Right lobe of liver (tissue), 6 donors: ENCODE measurements around the gene SGSH. TPM values are rescaled to one million over a fixed set of nuclear protein-coding genes. Genes with fewer than 3 reads are reported as not detected.
A peak's percentile ranks its signal among the peaks of the same experiment; 100 is the strongest.

Experiments
- ATAC-seq, 4 donors: fragments of 200-7000 bp; cut with Tn5 transposase; one replicate each; pipeline ENCODE4 v1.9.1; 2020; ENCODE audit warnings: mild to moderate bottlenecking in 4 of 4, moderate library complexity in 4 of 4
- DNase-seq, 3 donors: peaks; one replicate each; pipeline ENCODE4 v3.0.0-alpha.2; 2020
- H3K27ac ChIP-seq, 3 donors: fragments of 200-600 bp; one replicate each; pipeline ENCODE4 v1.8.0; 2022
- H3K27me3 ChIP-seq, 2 donors: fragments of 200-600 bp; one replicate each; pipeline ENCODE4 v1.8.0; 2022
- H3K36me3 ChIP-seq, 4 donors: fragments of 200-600 bp; sonication (generic) in 1 of 4; one replicate each; pipeline versions ENCODE4 v1.5.1 to v1.8.0; 2017 to 2022; ENCODE audit warnings: control low read depth in 1 of 4
- H3K4me1 ChIP-seq, 4 donors: fragments of 200-600 bp; sonication (generic) in 1 of 4; one replicate each; pipeline versions ENCODE4 v1.5.1 to v1.8.0; 2017 to 2022; ENCODE audit warnings: control low read depth in 1 of 4
- H3K4me3 ChIP-seq, 3 donors: fragments of 200-600 bp; one replicate each; pipeline ENCODE4 v1.8.0; 2022
- H3K9me3 ChIP-seq, 4 donors: fragments of 200-600 bp; sonication (generic) in 1 of 4; one replicate each; pipeline versions ENCODE4 v1.5.1 to v1.8.0; 2017 to 2022; ENCODE audit warnings: control low read depth in 1 of 4
- POLR2A ChIP-seq: fragments of 450-650 bp; IDR thresholded peaks from one replicate; pipeline ENCODE4 v1.6.1; 2017; ENCODE audit warnings: antibody characterized with exemption, mild to moderate bottlenecking
- WGBS: methylation state at CpG from one replicate; pipeline ENCODE4 v1.1.6; 2018; ENCODE audit warnings: low coverage, low lambda C conversion rate; ENCODE audit not compliant: insufficient coverage; ENCODE audit errors: missing lambda C conversion rate; 5-methylcytosine and 5-hydroxymethylcytosine counted together
- intact Hi-C, 2 donors: fragments of 100-400 bp; cut with DNase I; formaldehyde crosslinking; loops; one replicate each; pipeline versions ENCODE4 v1.11.2 to v1.14.1; 2022
- long read RNA-seq: library from polyadenylated mRNA; unstranded; transcript quantifications from one replicate; pipeline ENCODE4 v2.0.0, GENCODE V29; 2019
- total RNA-seq, 6 experiments: library from RNA; depleted of rRNA in 2 of 6; stranded (reverse); fragments of >200 nt in 2 of 6; fragmentation: NEBNext Ultra II Directional in 3 of 6; extraction: Animal tissue kit (Norgen Biotek cat#: 25700) in 3 of 6; gene quantifications; one replicate each; pipeline versions ENCODE4 v1.1.0 to v1.2.4, GENCODE V29; 2016 to 2023
- TF ChIP-seq, protein P1 (sequence below), 4 donors: fragments of 200-600 bp in 3 of 4; fragments of 450-650 bp in 1 of 4; IDR thresholded peaks; one replicate each; pipeline versions ENCODE4 v1.5.1 to v1.8.0; 2016 to 2022; ENCODE audit warnings: antibody characterized with exemption in 4 of 4, mild to moderate bottlenecking in 2 of 4
- donor health status: DM: no; HTN: yes; CAD: no.
- donor health status: DM: no; HTN: no; CAD: no.
- donor health status: DM: no; HTN: no; CAD: no.
- donor health status: DM: no; HTN: yes; CAD: no.
- donor health status: DM: no; HTN: yes; CAD: no.

SGSH gene
- 10 to 100 TPM in 5 of 6 experiments, 1 to 10 TPM in 1; 9.7 to 23.5 (median 15.7) TPM for total RNA-seq
- long read RNA-seq, result 0 reads

DNA sequence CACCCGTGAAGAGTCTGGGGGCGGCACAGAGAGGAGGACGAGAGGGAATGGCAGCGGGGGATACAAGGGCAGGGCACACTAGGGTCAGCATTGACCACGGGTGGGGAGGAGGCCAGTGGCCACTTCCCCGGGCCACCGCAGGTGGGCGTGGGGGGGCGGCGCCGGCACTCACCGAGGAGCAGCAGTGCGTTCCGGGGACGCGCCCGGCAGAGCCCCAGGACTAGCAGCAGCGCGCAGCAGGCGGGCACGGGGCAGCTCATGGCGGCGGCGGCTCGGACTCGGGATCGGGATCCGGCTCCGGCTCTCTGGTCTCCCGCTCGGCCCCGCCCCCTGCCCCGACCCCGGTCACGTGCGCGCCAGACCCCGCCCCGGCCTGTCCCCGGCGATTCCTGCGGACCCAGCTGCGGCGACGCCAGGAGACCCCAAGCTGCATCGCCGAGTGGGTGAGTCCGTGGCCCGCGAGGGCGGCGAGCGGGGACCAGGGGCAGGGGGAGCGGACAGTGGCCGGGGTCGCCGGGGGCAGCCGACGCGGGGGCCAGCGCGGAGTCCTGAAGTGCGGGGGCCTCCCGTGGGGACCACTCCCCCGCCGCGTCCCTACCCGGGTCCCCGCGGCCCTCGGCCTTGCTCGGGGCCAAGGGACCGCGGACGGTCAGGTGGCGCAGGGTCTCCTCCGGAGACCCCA lies at the start of gene SGSH, which contains the start of gene SLC26A11:
TSS of gene SGSH (minus strand) at position 280 of the 682 bp plus-strand sequence. CDS start at position 260, 20 bp downstream.
TSS of gene SLC26A11 (plus strand) at position 374 of the 682 bp plus-strand sequence. CDS start 1,134 bp downstream, outside the sequence.
- ATAC-seq (peak; percentile 89 to 94 (median 90)), DNase-seq (peak; percentile 88 to 89 (median 88))
- Histone ChIP-seq H3K27ac (peak within 1 kb of the TSS; percentile 72 to 89 (median 80)), H3K27me3 (no peaks in the 10 kb centered on the region), H3K9me3 (no peaks in the 10 kb centered on the region), H3K4me3 (peak within 1 kb of the TSS; percentile 86 to 95 (median 93)), H3K36me3 (peaks cover 0 to 6% (median 0%) of the 10 kb centered on the region in 4 donors), H3K4me1 (peaks cover 0 to 6% (median 2%) of the 10 kb centered on the region in 4 donors)
- WGBS, result under 1% methylated on average over 31 of the region's 77 CpGs
- peak; percentile 72 for TF ChIP-seq POLR2A
- TF ChIP-seq, protein P1, sequence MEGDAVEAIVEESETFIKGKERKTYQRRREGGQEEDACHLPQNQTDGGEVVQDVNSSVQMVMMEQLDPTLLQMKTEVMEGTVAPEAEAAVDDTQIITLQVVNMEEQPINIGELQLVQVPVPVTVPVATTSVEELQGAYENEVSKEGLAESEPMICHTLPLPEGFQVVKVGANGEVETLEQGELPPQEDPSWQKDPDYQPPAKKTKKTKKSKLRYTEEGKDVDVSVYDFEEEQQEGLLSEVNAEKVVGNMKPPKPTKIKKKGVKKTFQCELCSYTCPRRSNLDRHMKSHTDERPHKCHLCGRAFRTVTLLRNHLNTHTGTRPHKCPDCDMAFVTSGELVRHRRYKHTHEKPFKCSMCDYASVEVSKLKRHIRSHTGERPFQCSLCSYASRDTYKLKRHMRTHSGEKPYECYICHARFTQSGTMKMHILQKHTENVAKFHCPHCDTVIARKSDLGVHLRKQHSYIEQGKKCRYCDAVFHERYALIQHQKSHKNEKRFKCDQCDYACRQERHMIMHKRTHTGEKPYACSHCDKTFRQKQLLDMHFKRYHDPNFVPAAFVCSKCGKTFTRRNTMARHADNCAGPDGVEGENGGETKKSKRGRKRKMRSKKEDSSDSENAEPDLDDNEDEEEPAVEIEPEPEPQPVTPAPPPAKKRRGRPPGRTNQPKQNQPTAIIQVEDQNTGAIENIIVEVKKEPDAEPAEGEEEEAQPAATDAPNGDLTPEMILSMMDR (IDR thresholded peaks at IDR 0.05), result no peak
- intact Hi-C loops, result no loop called here

DNA sequence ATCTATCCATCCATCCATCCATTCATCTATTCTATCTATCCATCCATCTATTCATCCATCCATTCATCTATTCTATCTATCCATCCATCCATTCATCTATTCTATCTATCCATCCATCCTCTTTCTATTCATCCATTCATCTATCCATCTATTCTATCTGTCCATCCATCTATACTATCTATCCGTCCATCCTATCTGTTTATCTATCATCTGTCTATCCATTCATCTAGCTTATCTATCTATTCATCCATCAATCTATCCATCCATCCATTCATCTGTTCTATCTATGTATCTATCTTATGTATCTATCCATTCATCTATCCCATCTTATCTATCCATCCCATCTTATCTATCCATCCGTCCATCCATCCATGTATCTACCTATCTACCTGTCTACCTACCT lies 49.3 kb upstream of the SGSH start:
- Histone ChIP-seq H3K27me3 (no peaks in the 10 kb centered on the region), H3K27ac (no peak overlapping the region), H3K4me1 (peaks cover 0 to 5% (median 2%) of the 10 kb centered on the region in 4 donors), H3K4me3 (no peak overlapping the region), H3K36me3 (peaks cover 2 to 31% (median 3%) of the 10 kb centered on the region in 4 donors), H3K9me3 (no peaks in the 10 kb centered on the region)
- WGBS, result 91% methylated on average over 2 of the region's 2 CpGs
- ATAC-seq (no peak), DNase-seq (no peak)
- TF ChIP-seq, protein P1 (IDR thresholded peaks at IDR 0.05), result no peak
- TF ChIP-seq POLR2A, result no peak
- intact Hi-C loops, result no loop called here

DNA sequence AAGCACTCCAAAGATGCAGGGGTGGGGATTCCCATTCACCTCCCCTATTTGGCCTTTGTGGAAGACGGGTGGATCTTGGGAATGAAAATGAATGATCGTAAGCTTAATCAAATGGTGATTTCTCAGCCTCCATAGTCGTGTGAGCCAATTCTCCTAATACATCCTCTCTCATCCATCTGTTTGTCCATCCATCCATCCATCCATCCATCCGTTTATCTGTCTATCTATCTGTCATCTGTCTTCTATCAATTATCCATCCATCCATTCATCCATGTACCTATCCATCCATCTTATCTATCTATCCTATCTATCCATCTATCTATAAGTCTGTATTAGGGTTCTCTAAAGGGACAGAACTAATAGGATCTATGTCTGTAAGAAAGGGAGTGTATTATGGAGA lies 48.3 kb upstream of the SGSH start:
- Histone ChIP-seq H3K4me1 (peaks cover 0 to 14% (median 4%) of the 10 kb centered on the region in 4 donors), H3K4me3 (no peak overlapping the region), H3K36me3 (peaks cover 2 to 23% (median 3%) of the 10 kb centered on the region in 4 donors), H3K9me3 (no peaks in the 10 kb centered on the region), H3K27ac (no peak overlapping the region), H3K27me3 (no peaks in the 10 kb centered on the region)
- ATAC-seq (no peak), DNase-seq (no peak)
- 94% methylated on average over 4 of the region's 4 CpGs for WGBS
- TF ChIP-seq POLR2A, result no peak
- TF ChIP-seq, protein P1 (IDR thresholded peaks at IDR 0.05), result no peak
- intact Hi-C loops, result no loop called here

DNA sequence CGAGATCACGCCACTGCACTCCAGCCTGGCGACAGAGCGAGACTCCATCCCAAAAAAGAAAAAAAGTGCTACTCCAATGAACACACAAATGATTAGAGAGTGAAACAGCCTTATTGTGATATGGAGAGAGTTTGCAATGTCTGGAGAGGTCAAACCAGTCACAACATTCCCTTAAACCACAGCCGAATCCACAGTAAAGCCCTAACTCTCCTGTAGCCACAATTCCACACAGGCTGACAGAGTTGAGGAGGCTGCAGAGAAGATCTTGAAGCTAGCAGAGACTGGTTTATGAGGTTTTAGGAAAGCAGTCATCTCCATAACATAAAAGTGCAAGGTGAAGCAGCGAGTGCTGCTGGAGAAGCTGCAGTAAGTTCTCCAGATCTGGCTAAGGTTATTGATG lies 47.3 kb upstream of the SGSH start:
- Histone ChIP-seq H3K36me3 (peaks cover 2 to 18% (median 3%) of the 10 kb centered on the region in 4 donors), H3K4me3 (no peak overlapping the region), H3K9me3 (no peaks in the 10 kb centered on the region), H3K27me3 (no peaks in the 10 kb centered on the region), H3K27ac (no peak overlapping the region), H3K4me1 (peaks cover 0 to 22% (median 8%) of the 10 kb centered on the region in 4 donors)
- DNase-seq (no peak), ATAC-seq (no peak)
- no peak for TF ChIP-seq POLR2A
- TF ChIP-seq, protein P1 (IDR thresholded peaks at IDR 0.05), result no peak
- whole genome bisulfite sequencing, result 93% methylated on average over 6 of the region's 6 CpGs
- intact Hi-C loops, result no loop called here
